NCI-H2196 treated with DMSO at 0.1 percent for 48 hours (cell line): ENCODE data around the gene IPCEF1.

Experiments used
- DNase-seq: peaks from one replicate; lab custom pipeline; 2025; ENCODE audit not compliant: unreplicated experiment; lab: John Stamatoyannopoulos, UW

Gene IPCEF1

DNA sequence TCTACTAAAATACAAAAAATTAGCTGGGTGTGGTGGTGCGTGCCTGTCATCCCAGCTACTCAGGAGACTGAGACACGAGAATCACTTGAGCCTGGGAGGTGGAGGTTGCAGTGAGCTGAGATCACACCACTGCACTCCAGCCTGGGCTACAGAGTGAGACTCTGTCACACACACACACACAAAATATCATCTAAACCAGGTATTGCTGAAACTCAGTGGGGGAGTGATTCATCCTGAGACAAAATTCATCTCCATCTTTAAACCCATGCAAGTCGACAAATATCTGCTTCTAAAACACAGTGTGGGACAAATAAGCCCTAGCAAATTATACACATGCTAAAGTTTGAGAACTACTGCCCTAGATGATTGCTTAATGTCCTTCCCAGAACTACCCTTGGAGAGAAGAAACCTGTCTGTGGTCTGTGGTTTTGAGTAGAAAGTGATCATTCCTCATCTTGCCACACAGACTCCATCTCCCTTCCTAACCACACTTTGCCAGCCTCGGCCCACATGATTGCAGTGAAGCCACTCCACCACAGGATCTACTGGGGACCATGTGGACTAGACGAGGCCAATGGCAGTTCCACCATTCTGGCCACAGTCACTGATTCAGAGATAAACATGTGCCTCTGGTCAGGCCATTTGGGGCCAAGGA, 187.3 kb downstream of the IPCEF1 start:
- DNase-seq: no peak

- DNase-seq: no peak
Observed at GRCh38 chr6:154167126-154167525, 189.5 kb downstream of the IPCEF1 start.

- DNase-seq: no peak
Observed at GRCh38 chr6:154166140-154166539, 190.5 kb downstream of the IPCEF1 start.

- DNase-seq: no peak
Observed at GRCh38 chr6:154165478-154165877, 191.1 kb downstream of the IPCEF1 start.

DNA sequence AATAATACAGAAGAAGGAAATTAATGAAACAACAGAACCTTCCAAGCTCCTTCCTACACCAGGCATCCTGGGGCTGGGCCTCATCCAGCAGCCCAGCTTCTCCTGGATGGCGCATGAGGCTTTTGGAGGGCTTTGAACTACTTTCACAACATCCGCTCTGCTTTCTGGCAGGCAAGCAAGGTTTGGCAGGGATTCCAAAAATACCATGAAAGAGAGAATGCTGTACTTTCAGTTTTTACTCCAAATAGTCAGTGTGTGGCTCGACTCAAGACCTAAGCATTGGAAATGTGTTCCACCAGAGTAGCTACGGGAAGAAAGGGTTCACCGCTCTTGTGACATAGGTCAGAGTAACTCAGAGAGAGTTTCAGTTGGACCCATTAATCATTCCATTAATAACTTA, 192.2 kb downstream of the IPCEF1 start:
- no peak for DNase-seq

GRCh38 chr6:154161689-154162088, 194.9 kb downstream of the IPCEF1 start:
- no peak for DNase-seq

- DNase-seq: no peak
Observed at GRCh38 chr6:154159126-154159525, 197.5 kb downstream of the IPCEF1 start.

GRCh38 chr6:154157706-154158105, 198.9 kb downstream of the IPCEF1 start:
- no peak for DNase-seq

- no peak for DNase-seq
Observed at GRCh38 chr6:154157082-154157481, 199.5 kb downstream of the IPCEF1 start.

DNA sequence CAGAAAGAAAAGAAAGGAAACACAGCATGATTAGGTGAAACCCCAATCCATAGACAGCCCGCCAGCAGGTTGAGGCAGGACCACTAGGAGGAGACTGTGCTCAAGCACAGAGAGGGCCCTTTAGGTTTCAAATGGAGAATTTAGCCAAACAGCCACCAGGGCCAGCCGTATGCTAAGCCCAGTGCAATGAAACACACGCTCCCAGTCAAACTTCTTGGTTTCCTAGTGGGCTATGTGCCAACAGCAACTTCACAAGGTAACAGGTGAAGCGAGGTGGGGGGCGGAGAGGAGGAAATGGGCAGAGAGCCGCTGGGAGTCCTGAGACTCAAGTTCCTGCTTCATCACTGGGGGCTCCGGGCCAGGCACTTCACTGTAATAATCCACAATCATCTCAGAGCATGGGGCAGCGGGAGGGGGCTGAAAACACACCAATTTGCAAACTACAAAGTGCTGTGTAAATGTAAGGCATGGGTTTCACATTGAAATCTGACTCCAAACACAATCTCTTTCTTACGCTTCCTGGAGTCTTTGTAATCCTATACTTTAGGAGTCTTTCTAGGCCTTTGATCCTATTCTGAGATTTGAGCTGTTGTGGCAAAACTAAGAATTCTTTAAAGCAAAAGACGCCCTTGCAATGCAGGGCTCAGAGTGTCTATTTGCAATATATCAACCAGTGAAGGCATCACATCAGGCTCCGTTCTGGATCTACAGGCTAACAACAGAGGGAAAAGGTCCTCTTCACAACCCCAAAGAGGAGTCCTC, 200.3 kb downstream of the IPCEF1 start:
- peak; percentile 82 for DNase-seq

DNA sequence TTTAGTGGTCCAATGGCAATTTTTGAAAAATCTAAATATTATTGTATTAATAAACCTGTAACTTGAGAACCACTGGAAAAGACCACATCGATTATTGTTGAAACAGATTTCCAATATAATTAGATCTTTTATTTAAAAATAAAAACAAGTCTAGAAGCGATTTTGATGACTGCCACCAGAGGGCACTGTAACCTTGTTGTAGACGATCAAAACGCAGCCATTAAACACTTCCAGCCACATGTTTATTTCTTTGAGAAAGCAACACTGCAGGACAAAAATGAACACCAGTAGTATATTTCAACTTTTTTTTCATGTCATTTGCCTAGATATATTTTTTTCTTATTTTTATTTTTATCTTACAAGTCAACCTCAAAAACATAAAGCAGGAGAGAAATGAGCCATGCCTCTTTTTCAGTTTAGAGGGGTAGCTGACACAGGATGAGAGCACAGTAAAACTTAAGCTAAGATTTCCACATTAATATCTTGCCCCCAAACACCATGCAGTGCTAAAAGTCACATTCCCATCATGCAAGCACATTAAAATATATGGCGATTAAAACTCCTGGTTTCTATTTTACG, 202.1 kb downstream of the IPCEF1 start:
- DNase-seq: peak; percentile 40

DNA sequence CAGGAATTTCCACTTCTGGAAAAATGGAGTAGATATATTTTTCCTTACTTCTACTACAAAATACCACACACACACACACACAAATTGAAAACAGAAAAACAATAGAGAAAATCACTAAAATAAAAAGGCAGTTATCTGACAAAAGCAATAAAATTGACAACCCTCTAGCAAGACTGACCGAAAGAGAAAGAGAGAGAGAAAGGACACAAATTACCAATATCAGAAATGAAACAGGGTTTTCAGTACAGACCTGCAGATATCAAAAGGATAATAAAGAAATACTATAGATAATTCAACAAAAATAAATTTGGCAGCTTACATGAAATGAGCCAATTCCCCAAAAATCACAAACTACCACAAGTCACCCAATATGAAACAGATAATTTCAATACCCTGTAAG, 212.8 kb downstream of the IPCEF1 start:
- no peak for DNase-seq

DNA sequence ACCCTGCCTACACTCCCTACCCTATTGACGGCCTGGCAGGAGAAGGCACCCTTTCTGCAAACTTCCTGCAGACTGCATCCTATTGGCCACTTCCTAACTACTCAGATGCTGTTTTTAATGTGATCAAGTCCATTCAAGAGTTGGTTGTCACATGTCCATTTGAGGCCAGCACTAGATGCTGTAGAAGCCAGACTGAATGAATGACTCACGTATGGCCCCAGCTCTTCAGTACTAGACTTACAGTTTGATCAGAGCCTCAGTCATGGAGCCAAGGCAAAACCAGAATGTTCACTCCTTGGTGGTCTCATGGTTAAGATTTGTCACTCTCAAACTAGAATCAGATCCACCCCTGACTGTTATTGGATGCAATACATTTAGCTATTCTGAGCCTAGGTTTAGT, 215.9 kb downstream of the IPCEF1 start:
- DNase-seq: no peak

DNA sequence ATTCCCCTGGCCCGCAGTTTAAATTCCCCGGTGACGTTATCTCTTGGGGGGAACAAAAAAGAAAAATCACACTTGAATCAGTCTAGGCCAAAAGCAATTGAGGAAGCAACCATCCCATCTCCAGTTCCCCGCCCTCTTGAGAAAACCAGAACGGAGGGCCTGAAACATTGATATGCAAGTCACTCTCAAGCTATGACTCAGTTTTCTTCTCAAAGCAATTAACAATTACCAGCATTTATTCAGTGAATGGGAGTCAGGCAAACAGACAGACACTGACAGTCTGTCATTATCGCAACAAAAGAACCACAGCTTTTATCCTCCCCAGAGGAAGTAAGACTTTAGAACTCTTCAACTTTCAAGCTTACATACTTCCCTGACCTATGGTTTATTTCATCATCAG, 216.7 kb downstream of the IPCEF1 start:
- no peak for DNase-seq

DNA sequence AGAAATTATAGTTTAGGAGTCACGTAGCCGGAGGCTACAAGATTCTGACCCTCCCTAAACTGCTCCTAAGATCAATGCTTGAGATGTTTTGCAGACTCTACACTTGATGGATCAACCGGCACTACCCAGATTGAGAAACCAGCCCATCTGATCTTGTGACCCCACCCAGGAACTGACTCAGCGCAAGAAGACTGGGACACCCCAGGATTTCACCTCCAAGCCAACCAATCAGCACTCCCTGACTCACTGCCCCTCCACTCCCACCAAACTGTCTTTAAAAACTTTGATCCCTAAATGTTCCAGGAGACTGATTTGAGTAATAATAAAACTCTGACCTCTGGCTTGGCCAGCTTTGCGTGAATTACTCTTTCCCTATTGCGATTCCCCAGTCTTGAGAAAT, 217.8 kb downstream of the IPCEF1 start:
- DNase-seq: no peak

- DNase-seq: no peak
Observed at GRCh38 chr6:154134471-154135147, 222.0 kb downstream of the IPCEF1 start.

DNA sequence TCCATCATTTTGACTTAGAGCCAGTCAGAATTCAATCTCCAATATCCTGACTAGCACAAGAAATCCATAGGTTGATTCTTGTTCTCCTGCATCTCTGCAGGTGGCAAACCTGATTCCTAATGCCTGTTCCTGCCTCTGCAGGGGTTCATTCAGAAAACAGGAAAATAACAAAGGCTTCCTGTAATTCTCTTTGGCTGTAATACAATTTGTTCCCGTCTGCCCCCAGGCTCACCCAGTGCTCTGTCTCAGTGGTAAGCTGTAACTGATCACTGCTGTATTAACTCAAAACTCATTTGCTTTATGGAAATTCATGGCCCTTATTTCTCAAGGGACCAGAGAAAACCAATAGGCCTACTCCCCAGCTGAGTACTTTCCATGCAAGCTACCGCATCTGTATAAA, 228.9 kb downstream of the IPCEF1 start:
- no peak for DNase-seq

- DNase-seq: no peak
Observed at GRCh38 chr6:154125421-154125820, 231.2 kb downstream of the IPCEF1 start.

GRCh38 chr6:154123155-154123956, 233.2 kb downstream of the IPCEF1 start:
- DNase-seq: no peak

GRCh38 chr6:154122195-154122925, 234.2 kb downstream of the IPCEF1 start:
- no peak for DNase-seq
